IMR-90 (cell line): ENCODE measurements around the gene C10orf71. TPM values are rescaled to one million over a fixed set of nuclear protein-coding genes. Genes with fewer than 3 reads are reported as not detected.

ENCODE experiments used
- ATAC-seq: fragments of 200-7000 bp; cut with Tn5 transposase; 2 replicates; pipeline ENCODE4 v1.9.1; 2020; ENCODE audit warnings: low read depth, mild to moderate bottlenecking, moderate library complexity
- BruUV-seq: library from RNA; stranded (reverse); fragments of 400-500 nt; replicated peaks from 2 replicates; lab custom pipeline; 2021; lab: Mats Ljungman, UMichigan
- CTCF ChIA-PET: fragments of 300-600 bp; formaldehyde crosslinking; extraction: SDS; loops from one replicate; lab custom pipeline; 2021; ENCODE audit warnings: antibody characterized with exemption; lab: Yijun Ruan, JAX
- POLR2A ChIA-PET: fragments of 300-600 bp; sonication (Branson Sonifier 250); formaldehyde crosslinking; loops from one replicate; lab custom pipeline; 2022; ENCODE audit warnings: antibody characterized with exemption; ENCODE audit not compliant: unreplicated experiment; lab: Charles Lee
- DNase-seq: peaks from one replicate; pipeline ENCODE4 v3.0.0; 2013
- H2AFZ ChIP-seq: replicated peaks from 2 replicates; pipeline ENCODE3; 2013; ENCODE audit warnings: low read length, mild to moderate bottlenecking; ENCODE audit not compliant: poor library complexity
- H2AK5ac ChIP-seq: 2 replicates; pipeline ENCODE4 v1.6.1; 2013; ENCODE audit warnings: low read depth, low read length, inconsistent platforms
- H2AK9ac ChIP-seq: replicated peaks from 2 replicates; pipeline ENCODE3; 2013; ENCODE audit warnings: mild to moderate bottlenecking, low read depth, low read length, moderate library complexity; ENCODE audit not compliant: poor library complexity
- H2BK120ac ChIP-seq: 2 replicates; pipeline ENCODE4 v1.6.1; 2013; ENCODE audit warnings: low read depth, low read length, inconsistent platforms
- H2BK15ac ChIP-seq: 3 replicates; pipeline ENCODE4 v1.6.1; 2013; ENCODE audit warnings: low read depth, low read length, inconsistent platforms
- H2BK20ac ChIP-seq: 2 replicates; pipeline ENCODE4 v1.6.1; 2013; ENCODE audit warnings: low read depth, mild to moderate bottlenecking, inconsistent platforms, low read length, moderate library complexity
- H2BK5ac ChIP-seq: 2 replicates; pipeline ENCODE4 v1.6.1; 2013; ENCODE audit warnings: mild to moderate bottlenecking, low read depth, low read length, inconsistent platforms; ENCODE audit not compliant: poor library complexity, severe bottlenecking
- H3K14ac ChIP-seq: replicated peaks from 2 replicates; pipeline ENCODE4 v1.6.1; 2013; ENCODE audit warnings: low read depth, low read length, inconsistent platforms
- H3K18ac ChIP-seq: 2 replicates; pipeline ENCODE4 v1.6.1; 2013; ENCODE audit warnings: low read depth, low read length, control low read depth
- H3K23ac ChIP-seq: 2 replicates; pipeline ENCODE4 v1.6.1; 2013; ENCODE audit warnings: low read depth, low read length, inconsistent platforms
- H3K27ac ChIP-seq: 2 replicates; pipeline ENCODE4 v1.5.1; 2013; ENCODE audit warnings: mild to moderate bottlenecking, control low read depth, low read length; ENCODE audit not compliant: insufficient read depth
- H3K27me3 ChIP-seq: 2 replicates; pipeline ENCODE4 v1.6.1; 2013; ENCODE audit warnings: low read length; ENCODE audit not compliant: control insufficient read depth, insufficient read depth
- H3K36me3 ChIP-seq: 2 replicates; pipeline ENCODE4 v1.6.1; 2013; ENCODE audit warnings: low read length, mixed read lengths; ENCODE audit not compliant: control insufficient read depth, insufficient read depth
- H3K4ac ChIP-seq: 2 replicates; pipeline ENCODE4 v1.6.1; 2013; ENCODE audit warnings: low read depth, low read length, inconsistent platforms
- H3K4me1 ChIP-seq: 2 replicates; pipeline ENCODE4 v1.6.1; 2013; ENCODE audit warnings: low read length, mixed read lengths; ENCODE audit not compliant: control insufficient read depth, insufficient read depth
- H3K4me2 ChIP-seq: 2 replicates; pipeline ENCODE4 v1.6.1; 2013; ENCODE audit warnings: low read depth, mild to moderate bottlenecking, control low read depth, low read length, moderate library complexity
- H3K4me3 ChIP-seq: 2 replicates; pipeline ENCODE4 v1.5.1; 2013; ENCODE audit warnings: low read depth, mild to moderate bottlenecking, control low read depth, low read length, moderate library complexity; ENCODE audit not compliant: insufficient read depth
- H3K56ac ChIP-seq: 2 replicates; pipeline ENCODE4 v1.6.1; 2013; ENCODE audit warnings: low read length, inconsistent platforms; ENCODE audit not compliant: insufficient read depth; ENCODE audit errors: extremely low read depth
- H3K79me1 ChIP-seq, 2 experiments: 2 replicates each; pipeline ENCODE4 v1.6.1; 2013; ENCODE audit warnings: low read length in 2 of 2, inconsistent platforms in 1 of 2, low read depth in 1 of 2
- H3K9ac ChIP-seq: 2 replicates; pipeline ENCODE4 v1.6.1; 2013; ENCODE audit warnings: low read depth, low read length, control low read depth
- H3K9me1 ChIP-seq: 2 replicates; pipeline ENCODE4 v1.6.1; 2013; ENCODE audit warnings: low read length, inconsistent platforms; ENCODE audit not compliant: insufficient read depth
- H3K9me3 ChIP-seq: 2 replicates; pipeline ENCODE4 v1.6.1; 2013; ENCODE audit warnings: low read length; ENCODE audit not compliant: control insufficient read depth, insufficient read depth
- H4K20me1 ChIP-seq: 2 replicates; pipeline ENCODE4 v1.6.1; 2013; ENCODE audit warnings: low read length, inconsistent platforms; ENCODE audit not compliant: insufficient read depth
- H4K5ac ChIP-seq: 2 replicates; pipeline ENCODE4 v1.6.1; 2013; ENCODE audit warnings: mild to moderate bottlenecking, low read depth, low read length, control low read depth
- H4K8ac ChIP-seq, 2 experiments: 2 replicates each; pipeline ENCODE4 v1.6.1; 2013; ENCODE audit warnings: low read depth in 2 of 2, low read length in 2 of 2, control low read depth in 1 of 2, inconsistent platforms in 1 of 2
- H4K91ac ChIP-seq: 2 replicates; pipeline ENCODE4 v1.6.1; 2013; ENCODE audit warnings: low read depth, low read length, inconsistent platforms; ENCODE audit not compliant: insufficient read depth
- BHLHE40 ChIP-seq: fragments of 150-350 bp; IDR thresholded peaks from 2 replicates; pipeline ENCODE4 v1.6.1; 2016; ENCODE audit warnings: mild to moderate bottlenecking, low read depth, low read length
- CEBPB ChIP-seq: IDR thresholded peaks from 2 replicates; pipeline ENCODE4 v1.6.1; 2012; ENCODE audit warnings: low read depth, low read length, improper control_type of control experiment
- CHD1 ChIP-seq: IDR thresholded peaks from 2 replicates; pipeline ENCODE4 v1.6.1; 2012; ENCODE audit warnings: low read depth, low read length, improper control_type of control experiment
- CTCF ChIP-seq: conservative IDR thresholded peaks from 2 replicates; pipeline ENCODE4 v1.5.1; 2012; ENCODE audit warnings: mild to moderate bottlenecking, low read depth, low read length, improper control_type of control experiment
- MAFK ChIP-seq: IDR thresholded peaks from 2 replicates; pipeline ENCODE4 v1.6.1; 2012; ENCODE audit warnings: low read depth, low read length, improper control_type of control experiment
- MXI1 ChIP-seq: IDR thresholded peaks from 2 replicates; pipeline ENCODE4 v1.6.1; 2012; ENCODE audit warnings: low read depth, mild to moderate bottlenecking, low read length, moderate library complexity, borderline replicate concordance
- NFE2L2 ChIP-seq: fragments of 150-350 bp; IDR thresholded peaks from 2 replicates; pipeline ENCODE4 v1.6.1; 2016; ENCODE audit warnings: low read depth, mild to moderate bottlenecking, low read length
- POLR2A ChIP-seq: IDR thresholded peaks from 2 replicates; pipeline ENCODE4 v1.6.1; 2012; ENCODE audit warnings: mild to moderate bottlenecking, low read depth, low read length
- RCOR1 ChIP-seq: IDR thresholded peaks from 2 replicates; pipeline ENCODE4 v1.6.1; 2012; ENCODE audit warnings: mild to moderate bottlenecking, low read length, improper control_type of control experiment; ENCODE audit not compliant: insufficient replicate concordance
- RFX5 ChIP-seq: IDR thresholded peaks from 2 replicates; pipeline ENCODE4 v1.8.0; 2012; ENCODE audit warnings: low read depth, mild to moderate bottlenecking, low read length, moderate library complexity
- SMC3 ChIP-seq: fragments of 150-350 bp; IDR thresholded peaks from 2 replicates; pipeline ENCODE4 v1.6.1; 2016; ENCODE audit warnings: low read depth, mild to moderate bottlenecking, antibody characterized with exemption, low read length, moderate library complexity
- USF2 ChIP-seq: fragments of 150-350 bp; IDR thresholded peaks from 2 replicates; pipeline ENCODE4 v1.6.1; 2017; ENCODE audit warnings: mild to moderate bottlenecking, antibody characterized with exemption, low read length, low read depth
- WGBS, 2 experiments: methylation state at CpG; one replicate each; pipeline versions ENCODE4 v1.1.5 to v1.1.7; 2013; ENCODE audit warnings: missing lambda C conversion rate in 2 of 2; ENCODE audit not compliant: insufficient read length in 1 of 2; ENCODE audit errors: extremely low coverage in 2 of 2; 5-methylcytosine and 5-hydroxymethylcytosine counted together
- dilution Hi-C: fragments of 300-500 bp; cut with HindIII; formaldehyde crosslinking; loops from one replicate; pipeline ENCODE4 v1.14.3; 2018; ENCODE audit warnings: low sequenced_read_pairs; ENCODE audit not compliant: unreplicated experiment
- in situ Hi-C: fragments of 300-500 bp; cut with MboI; formaldehyde crosslinking; loops from 3 replicates; pipeline ENCODE4 v1.14.3; 2019; ENCODE audit warnings: low sequenced_read_pairs, inconsistent platforms, mixed read lengths
- intact Hi-C: fragments of 100-400 bp; cut with micrococcal nuclease; formaldehyde crosslinking; loops from 2 replicates; pipeline ENCODE4 v1.10.0; 2022
- polyA plus RNA-seq, 3 experiments: library from polyadenylated mRNA; depleted of rRNA; stranded (reverse); fragments of >200 nt; gene quantifications; 2 replicates each; pipeline ENCODE4 v1.2.3, GENCODE V29; 2012; ENCODE audit warnings: low replicate concordance in 1 of 3
- total RNA-seq: library from RNA; depleted of rRNA; stranded (reverse); fragments of >200 nt; gene quantifications from 2 replicates; pipeline ENCODE4 v1.2.3, GENCODE V29; 2012

C10orf71 gene
- total and polyA plus RNA-seq, 2 of the 4 experiments (the other 2 are of a cell fraction): not detected

GRCh38 chr10:49364051-49364450 is 65.1 kb downstream of the C10orf71 start:
- no peak overlapping the region for H2BK20ac ChIP-seq
- H3K27ac ChIP-seq: no peak overlapping the region
- no peak for DNase-seq
- H3K4ac ChIP-seq: no peak overlapping the region
- TF ChIP-seq CHD1 (no peak), RCOR1 (no peak), RFX5 (no peak), USF2 (no peak), SMC3 (no peak), MAFK (no peak), CEBPB (no peak), CTCF (no peak), MXI1 (no peak), BHLHE40 (no peak), POLR2A (no peak), NFE2L2 (no peak)
- H4K91ac ChIP-seq: no peak overlapping the region
- no TSS peak for BruUV-seq
- H4K5ac ChIP-seq: no peak overlapping the region
- no peak overlapping the region for H2AFZ ChIP-seq
- no peak overlapping the region for H3K4me3 ChIP-seq
- H3K18ac ChIP-seq: no peak overlapping the region
- no CpG with 5 or more reads among the region's 5 CpGs for WGBS, 2 experiments
- H2BK120ac ChIP-seq: no peak overlapping the region
- H3K36me3 ChIP-seq: no peaks in the 10 kb centered on the region
- H2BK5ac ChIP-seq: no peak overlapping the region
- H3K14ac ChIP-seq: no peak overlapping the region
- no peaks in the 10 kb centered on the region for H3K79me1 ChIP-seq
- no peaks in the 10 kb centered on the region for H3K9me3 ChIP-seq
- peaks cover 11% of the 10 kb centered on the region for H3K27me3 ChIP-seq
- no peaks in the 10 kb centered on the region for H4K20me1 ChIP-seq
- CTCF ChIA-PET: no interaction called here
- no peak overlapping the region for H2AK5ac ChIP-seq
- H3K9ac ChIP-seq: no peak overlapping the region
- no peak overlapping the region for H2BK15ac ChIP-seq
- H2AK9ac ChIP-seq: no peak overlapping the region
- intact Hi-C loops (no loop called here), in situ Hi-C loops (no loop called here), dilution Hi-C loops (no loop called here)
- no peaks in the 10 kb centered on the region for H3K9me1 ChIP-seq
- H3K4me1 ChIP-seq: no peaks in the 10 kb centered on the region
- POLR2A ChIA-PET: no interaction called here
- no peak overlapping the region for H3K56ac ChIP-seq
- H3K4me2 ChIP-seq: no peak overlapping the region
- no peak overlapping the region for H3K23ac ChIP-seq
- no peak overlapping the region for H4K8ac ChIP-seq
- no peak for ATAC-seq
